Activated T-cell treated with anti-CD3 and anti-CD28 coated beads for 1 hour (primary cell): Measurements from ENCODE around the gene NID1.

Experiments
- DNase-seq: peaks from one replicate; pipeline ENCODE4 v3.0.0-alpha.2; 2020; ENCODE audit warnings: low read depth

NID1 gene

GRCh38 chr1:236067854-236068454 lies 3.1 kb upstream of the NID1 start:
- no peak for DNase-seq

GRCh38 chr1:236066828-236067386 lies 2.0 kb upstream of the NID1 start:
- DNase-seq, result peak; percentile 44

- DNase-seq, result no peak
Measured at GRCh38 chr1:236066054-236066453, 1.2 kb upstream of the NID1 start.

GRCh38 chr1:236065509-236066005 lies 667 bp upstream of the NID1 start:
- DNase-seq, result no peak

- no peak for DNase-seq
Measured at GRCh38 chr1:236063919-236064673, 794 bp downstream of the NID1 start.

GRCh38 chr1:236063551-236063918 lies 1.4 kb downstream of the NID1 start:
- no peak for DNase-seq

- no peak for DNase-seq
Measured at GRCh38 chr1:236060286-236060685, 4.6 kb downstream of the NID1 start.

GRCh38 chr1:236059011-236059410 lies 5.9 kb downstream of the NID1 start:
- no peak for DNase-seq

- no peak for DNase-seq
Measured at GRCh38 chr1:236058141-236058934, 6.6 kb downstream of the NID1 start.

- no peak for DNase-seq
Measured at GRCh38 chr1:236057546-236057945, 7.3 kb downstream of the NID1 start.

GRCh38 chr1:236052232-236052993 lies 12.5 kb downstream of the NID1 start:
- no peak for DNase-seq

- DNase-seq, result no peak
Measured at GRCh38 chr1:236051242-236051791, 13.6 kb downstream of the NID1 start.

GRCh38 chr1:236045771-236046170 lies 19.1 kb downstream of the NID1 start:
- no peak for DNase-seq

GRCh38 chr1:236044341-236044740 lies 20.5 kb downstream of the NID1 start:
- DNase-seq, result no peak

- DNase-seq, result no peak
Measured at GRCh38 chr1:236041631-236042618, 23.0 kb downstream of the NID1 start.

- no peak for DNase-seq
Measured at GRCh38 chr1:236039740-236040685, 24.9 kb downstream of the NID1 start.

- DNase-seq, result no peak
Measured at GRCh38 chr1:236038034-236038433, 26.9 kb downstream of the NID1 start.

GRCh38 chr1:236035681-236036101 lies 29.2 kb downstream of the NID1 start:
- no peak for DNase-seq

- DNase-seq, result no peak
Measured at GRCh38 chr1:236033336-236033735, 31.6 kb downstream of the NID1 start.
